SK-N-SH (cell line): ENCODE measurements around the gene SRP19. TPM values are rescaled to one million over a fixed set of nuclear protein-coding genes. Genes with fewer than 3 reads are reported as not detected.

ENCODE experiments used
- CTCF ChIA-PET: fragments of 300-600, 350-600 bp; formaldehyde crosslinking; extraction: SDS; loops from one replicate; lab custom pipeline; 2021; lab: Yijun Ruan, JAX
- POLR2A ChIA-PET: fragments of 350-600 bp; sonication (Branson Sonifier 250); formaldehyde crosslinking; extraction: SDS; loops from one replicate; lab custom pipeline; 2020; ENCODE audit warnings: antibody characterized with exemption, inconsistent platforms; lab: Yijun Ruan, JAX
- DNase-seq: peaks from one replicate; pipeline ENCODE4 v3.0.0; 2012
- H2AFZ ChIP-seq: fragments of 200-600 bp; sonication (generic); 2 replicates; pipeline ENCODE4 v1.8.1; 2016; ENCODE audit warnings: antibody characterized with exemption, mild to moderate bottlenecking, low read depth
- H3F3A ChIP-seq: fragments of 200-600 bp; sonication (generic); replicated peaks from 2 replicates; pipeline ENCODE3; 2016; ENCODE audit warnings: antibody characterized with exemption, mild to moderate bottlenecking; ENCODE audit not compliant: insufficient read depth
- H3K27ac ChIP-seq, 2 experiments: fragments of 200-500 bp in 1 of 2; fragments of 200-600 bp in 1 of 2; sonication (Bioruptor generic) in 1 of 2; sonication (generic), shearing (Covaris generic) in 1 of 2; 2 replicates each; pipeline versions ENCODE4 v1.5.1 to v1.6.1; 2014 to 2016; ENCODE audit warnings: low read depth in 2 of 2, inconsistent platforms in 1 of 2, low read length in 1 of 2, mild to moderate bottlenecking in 1 of 2, mixed read lengths in 1 of 2
- H3K27me3 ChIP-seq: fragments of 200-600 bp; sonication (generic), shearing (Covaris generic); 2 replicates; pipeline ENCODE4 v1.6.1; 2016; ENCODE audit warnings: mixed run types; ENCODE audit not compliant: insufficient read depth
- H3K36me3 ChIP-seq, 2 experiments: fragments of 200-500 bp in 1 of 2; fragments of 200-600 bp in 1 of 2; sonication (Bioruptor generic) in 1 of 2; sonication (generic) in 1 of 2; replicated peaks in 1 of 2; 2 replicates each; pipeline versions ENCODE3 to v1.5.1; 2014 to 2016; ENCODE audit warnings: low read length in 1 of 2, mild to moderate bottlenecking in 1 of 2; ENCODE audit not compliant: insufficient read depth in 2 of 2, control insufficient read depth in 1 of 2
- H3K4me1 ChIP-seq, 2 experiments: fragments of 200-500 bp in 1 of 2; fragments of 200-600 bp in 1 of 2; sonication (Bioruptor generic) in 1 of 2; sonication (generic), shearing (Covaris generic) in 1 of 2; 2 replicates each; pipeline versions ENCODE4 v1.5.1 to v1.6.1; 2014 to 2016; ENCODE audit warnings: low read depth in 1 of 2, low read length in 1 of 2, mixed run types in 1 of 2; ENCODE audit not compliant: insufficient read depth in 2 of 2, control insufficient read depth in 1 of 2
- H3K4me2 ChIP-seq: fragments of 200-600 bp; sonication (generic), shearing (Covaris generic); 2 replicates; pipeline ENCODE4 v1.6.1; 2017; ENCODE audit warnings: mixed run types
- H3K4me3 ChIP-seq, 2 experiments: fragments of 200-500 bp in 1 of 2; fragments of 200-600 bp in 1 of 2; sonication (Bioruptor generic) in 1 of 2; sonication (generic), shearing (Covaris generic) in 1 of 2; 2 replicates each; pipeline versions ENCODE4 v1.5.1 to v1.8.1; 2014 to 2016; ENCODE audit warnings: low read depth in 2 of 2, inconsistent platforms in 1 of 2, low read length in 1 of 2, mild to moderate bottlenecking in 1 of 2, mixed read lengths in 1 of 2, moderate library complexity in 1 of 2
- H3K79me2 ChIP-seq: fragments of 200-600 bp; sonication (generic); 2 replicates; pipeline ENCODE4 v1.8.1; 2017; ENCODE audit warnings: mild to moderate bottlenecking; ENCODE audit not compliant: insufficient read depth
- H3K9ac ChIP-seq: fragments of 200-600 bp; sonication (generic); 2 replicates; pipeline ENCODE4 v1.6.1; 2017; ENCODE audit warnings: mixed run types
- H3K9me2 ChIP-seq: fragments of 200-600 bp; sonication (generic); 2 replicates; pipeline ENCODE4 v1.6.1; 2017; ENCODE audit warnings: mixed run types
- H3K9me3 ChIP-seq: fragments of 200-600 bp; sonication (generic); 2 replicates; pipeline ENCODE4 v1.6.1; 2017; ENCODE audit warnings: mixed run types, mild to moderate bottlenecking, moderate library complexity
- H4K20me1 ChIP-seq: fragments of 200-600 bp; sonication (generic); 2 replicates; pipeline ENCODE4 v1.6.1; 2017; ENCODE audit warnings: mild to moderate bottlenecking, mixed run types; ENCODE audit not compliant: insufficient read depth
- CHD2 ChIP-seq: fragments of 150-350 bp; IDR thresholded peaks from 2 replicates; pipeline ENCODE4 v1.6.1; 2018; ENCODE audit warnings: low read length; ENCODE audit not compliant: partially characterized antibody
- ELF1 ChIP-seq: IDR thresholded peaks from 2 replicates; pipeline ENCODE4 v1.4.0; 2012
- EP300 ChIP-seq, 2 experiments: IDR thresholded peaks; 2 replicates each; pipeline versions ENCODE4 v1.4.0 to v1.6.1; 2012; ENCODE audit warnings: borderline replicate concordance in 1 of 2, low read depth in 1 of 2, low read length in 1 of 2
- FOXJ3 ChIP-seq: sonication (generic); formaldehyde crosslinking; IDR thresholded peaks from 2 replicates; pipeline ENCODE4 v1.5.1; 2020; ENCODE audit warnings: mild to moderate bottlenecking, missing genetic modification reagents
- FOXM1 ChIP-seq: IDR thresholded peaks from 2 replicates; pipeline ENCODE4 v1.4.0; 2012; ENCODE audit warnings: low read depth, mild to moderate bottlenecking
- GATA2 ChIP-seq: sonication (generic); formaldehyde crosslinking; IDR thresholded peaks from 2 replicates; pipeline ENCODE4 v1.5.0; 2020; ENCODE audit warnings: mild to moderate bottlenecking, missing genetic modification reagents
- JUND ChIP-seq: IDR thresholded peaks from 2 replicates; pipeline ENCODE4 v1.4.0; 2012
- MEF2A ChIP-seq: IDR thresholded peaks from 2 replicates; pipeline ENCODE4 v1.4.0; 2012; ENCODE audit warnings: low read depth, borderline replicate concordance
- PBX3 ChIP-seq: IDR thresholded peaks from 2 replicates; pipeline ENCODE4; 2012
- POLR2AphosphoS5 ChIP-seq: IDR thresholded peaks from 2 replicates; pipeline ENCODE4 v1.6.1; 2012; ENCODE audit warnings: low read depth, low read length
- RCOR1 ChIP-seq: fragments of 150-350 bp; IDR thresholded peaks from 2 replicates; pipeline ENCODE4 v1.6.1; 2017; ENCODE audit warnings: antibody characterized with exemption, low read length
- RFX5 ChIP-seq: IDR thresholded peaks from 2 replicates; pipeline ENCODE4 v1.6.1; 2012; ENCODE audit warnings: mild to moderate bottlenecking, improper control_type of control experiment, low read length
- RXRA ChIP-seq: IDR thresholded peaks from 2 replicates; pipeline ENCODE4 v1.4.0; 2012; ENCODE audit warnings: low read depth, mild to moderate bottlenecking, borderline replicate concordance
- SIN3A ChIP-seq: IDR thresholded peaks from 2 replicates; pipeline ENCODE4 v1.6.1; 2012; ENCODE audit warnings: low read depth, mild to moderate bottlenecking, low read length, moderate library complexity, borderline replicate concordance
- SMC3 ChIP-seq: IDR thresholded peaks from 2 replicates; pipeline ENCODE4 v1.6.1; 2012; ENCODE audit warnings: low read depth, low read length, improper control_type of control experiment
- TCF12 ChIP-seq: IDR thresholded peaks from 2 replicates; pipeline ENCODE4 v1.4.0; 2012
- TEAD4 ChIP-seq: IDR thresholded peaks from 2 replicates; pipeline ENCODE4 v1.4.0; 2012; ENCODE audit warnings: mild to moderate bottlenecking, borderline replicate concordance; ENCODE audit not compliant: insufficient read depth
- USF1 ChIP-seq: IDR thresholded peaks from 2 replicates; pipeline ENCODE4 v1.4.0; 2012; ENCODE audit warnings: low read depth, borderline replicate concordance
- USF2 ChIP-seq: fragments of 150-350 bp; IDR thresholded peaks from 2 replicates; pipeline ENCODE4 v1.6.1; 2017; ENCODE audit warnings: antibody characterized with exemption, low read length, low read depth, borderline replicate concordance
- ZBTB33 ChIP-seq: IDR thresholded peaks from 2 replicates; pipeline ENCODE4 v1.4.0; 2012; ENCODE audit warnings: low read depth, borderline replicate concordance
- WGBS: methylation state at CpG from one replicate; pipeline ENCODE4 v1.1.6; 2017; ENCODE audit warnings: low lambda C conversion rate; 5-methylcytosine and 5-hydroxymethylcytosine counted together
- polyA plus RNA-seq, 3 experiments: library from polyadenylated mRNA; depleted of rRNA; stranded (reverse); fragments of >200 nt; gene quantifications; 2 replicates each; pipeline ENCODE4 v1.2.3, GENCODE V29; 2012

The SRP19 gene
- polyA plus RNA-seq, 1 of the 3 experiments (the other 2 are of a cell fraction) = 46.4 TPM

GRCh38 chr5:112849912-112850311 lies 11.2 kb upstream of the SRP19 start:
- CTCF ChIA-PET = interaction anchor here (0.7 kb wide), 1 partner anchor 146 kb away, joined by 3 read pairs; no protein-coding TSS in a partner anchor

GRCh38 chr5:112854651-112855050 lies 6.4 kb upstream of the SRP19 start:
- ChIA-PET POLR2A (no interaction called here), CTCF (interaction anchor here (1.0 kb wide), 2 partner anchors 67 to 163 kb away, joined by 3 read pairs; partner anchors contain the start of gene REEP5)
- Histone ChIP-seq H4K20me1 (no peaks in the 10 kb centered on the region), H3K4me3 (no peak overlapping the region), H3K4me1 (no peaks in the 10 kb centered on the region), H3K27me3 (no peaks in the 10 kb centered on the region), H3F3A (no peaks in the 10 kb centered on the region), H3K4me2 (no peak overlapping the region), H3K36me3 (no peaks in the 10 kb centered on the region), H3K9ac (no peak overlapping the region), H3K9me3 (no peaks in the 10 kb centered on the region), H3K79me2 (no peaks in the 10 kb centered on the region), H2AFZ (no peak overlapping the region), H3K27ac (no peak overlapping the region), H3K9me2 (no peaks in the 10 kb centered on the region)
- TF ChIP-seq TEAD4 = no peak
- no peak for TF ChIP-seq ELF1
- TF ChIP-seq RCOR1 = no peak
- TF ChIP-seq EP300 (IDR thresholded peaks at IDR 0.05; ENCODE audit: borderline replicate concordance in 1 of 2, low read depth in 1 of 2, low read length in 1 of 2) = no peak
- no peak for TF ChIP-seq PBX3
- TF ChIP-seq RXRA = no peak
- TF ChIP-seq JUND = no peak
- WGBS = 27% methylated on average over 1 of the region's 1 CpG
- no peak for DNase-seq

More at GRCh38 chr5:112849912-112850311, 11.2 kb upstream of the SRP19 start:
- Histone ChIP-seq H4K20me1 (no peaks in the 10 kb centered on the region), H2AFZ (no peak overlapping the region), H3K4me3 (no peak overlapping the region), H3K36me3 (no peaks in the 10 kb centered on the region), H3K9ac (no peak overlapping the region), H3K27me3 (no peaks in the 10 kb centered on the region), H3K27ac (no peak overlapping the region), H3F3A (peaks cover 16% of the 10 kb centered on the region), H3K9me3 (no peaks in the 10 kb centered on the region), H3K4me2 (no peak overlapping the region), H3K79me2 (no peaks in the 10 kb centered on the region), H3K4me1 (peaks cover 0 to 2% of the 10 kb centered on the region in 2 experiments; a peak in 2 of 4 replicates), H3K9me2 (no peaks in the 10 kb centered on the region)
- DNase-seq = no peak
- POLR2A ChIA-PET = no interaction called here
- WGBS = 87% methylated on average over 2 of the region's 2 CpGs
- TF ChIP-seq RCOR1 (no peak), MEF2A (no peak), USF1 (no peak)

- Histone ChIP-seq H3K79me2 (peaks cover 18% of the 10 kb centered on the region), H3K4me1 (peaks cover 11% of the 10 kb centered on the region in 2 experiments; a peak in 3 of 4 replicates), H3K27me3 (no peaks in the 10 kb centered on the region), H4K20me1 (peaks cover 6% of the 10 kb centered on the region), H3K27ac (no peak overlapping the region), H3K4me3 (no peak overlapping the region), H3F3A (peaks cover 3% of the 10 kb centered on the region), H3K9me2 (no peaks in the 10 kb centered on the region), H3K36me3 (peaks cover 2 to 3% of the 10 kb centered on the region in 2 experiments), H3K9me3 (no peaks in the 10 kb centered on the region), H2AFZ (no peak overlapping the region), H3K9ac (no peak overlapping the region), H3K4me2 (no peak overlapping the region)
- ChIA-PET CTCF (interaction anchor here (3.5 kb wide), 1 partner anchor 9 kb away, joined by 22 read pairs; no protein-coding TSS in a partner anchor), POLR2A (no interaction called here)
- no peak for DNase-seq
- TF ChIP-seq JUND (no peak), FOXM1 (no peak), TCF12 (no peak), POLR2AphosphoS5 (no peak), ZBTB33 (no peak), RFX5 (no peak), CHD2 (no peak), GATA2 (CRISPR knock-in tag) (no peak), USF2 (no peak), SMC3 (no peak), SIN3A (no peak), MEF2A (no peak), FOXJ3 (CRISPR knock-in tag) (no peak)
These were observed 3.2 kb upstream of the SRP19 start for GRCh38 chr5:112857866-112858265.
